SIG-M5 treated with dmso at 0.1 percent for 504 hours (cell line): Measurements from ENCODE around the gene RBM8A.

ENCODE experiments used
- DNase-seq: peaks from one replicate; lab custom pipeline; 2025; ENCODE audit not compliant: unreplicated experiment; lab: John Stamatoyannopoulos, UW

RBM8A gene

DNA sequence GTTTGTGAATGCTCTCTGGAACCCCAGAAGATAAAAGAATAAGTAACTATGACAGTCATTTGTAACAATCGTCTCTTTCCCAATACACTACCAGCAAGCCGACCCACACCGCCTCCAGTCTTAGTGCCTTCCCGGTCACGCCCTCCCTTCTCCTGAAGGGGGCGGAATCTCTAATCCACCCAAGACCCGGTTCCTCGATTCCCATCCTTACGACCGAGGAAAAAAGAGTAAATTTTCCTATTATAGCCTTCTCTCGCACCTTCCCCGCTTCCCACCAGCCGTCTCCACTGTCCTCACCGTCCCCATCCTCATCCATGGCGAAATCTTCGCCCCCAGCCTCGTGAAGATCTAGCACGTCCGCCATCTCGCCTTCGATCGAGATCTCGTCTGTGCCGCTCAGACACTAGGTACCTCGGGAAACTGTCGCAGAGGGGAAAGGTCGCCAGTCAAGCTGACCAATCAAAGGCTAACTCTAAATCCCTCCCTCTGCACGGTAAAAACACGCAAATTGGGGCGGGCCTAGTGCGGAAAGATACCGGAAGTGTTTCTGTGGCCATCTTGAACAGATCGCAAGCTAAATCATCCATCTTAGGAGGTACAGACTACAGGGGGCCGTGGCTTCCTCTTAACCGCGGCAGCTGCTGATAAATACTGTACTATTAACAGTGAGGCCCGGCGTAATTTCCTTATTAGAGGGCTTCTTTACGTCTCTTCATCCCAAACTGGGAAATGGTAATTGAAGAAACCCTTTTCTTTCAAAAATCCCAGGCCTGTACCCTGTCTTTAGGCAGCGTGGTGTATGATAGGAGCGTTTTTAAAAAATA is at the start of gene RBM8A:
Gene RBM8A (minus strand): TSS at position 422 of the 824 bp plus-strand sequence. CDS start 58 bp downstream, at position 364.
- DNase-seq: peak; percentile 100

DNA sequence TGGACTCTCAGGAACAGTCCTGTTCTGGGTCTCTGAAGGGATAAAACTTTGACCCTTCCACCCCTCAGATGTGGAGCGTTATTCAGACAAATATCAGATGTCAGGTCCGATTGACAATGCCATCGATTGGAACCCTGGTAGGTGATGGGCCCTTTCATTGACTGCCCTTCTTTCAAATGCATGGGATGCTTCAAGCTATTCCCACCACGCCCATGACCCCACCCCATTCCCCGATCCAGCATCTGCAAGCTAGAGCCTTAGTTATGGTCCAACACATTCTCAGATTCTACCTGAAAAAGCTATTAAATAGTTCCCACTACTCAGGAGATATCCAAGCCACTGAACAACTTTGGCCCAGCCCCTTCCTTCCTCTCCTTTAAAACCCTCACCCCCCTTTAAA is 49.7 kb upstream of the RBM8A start:
- no peak for DNase-seq

DNA sequence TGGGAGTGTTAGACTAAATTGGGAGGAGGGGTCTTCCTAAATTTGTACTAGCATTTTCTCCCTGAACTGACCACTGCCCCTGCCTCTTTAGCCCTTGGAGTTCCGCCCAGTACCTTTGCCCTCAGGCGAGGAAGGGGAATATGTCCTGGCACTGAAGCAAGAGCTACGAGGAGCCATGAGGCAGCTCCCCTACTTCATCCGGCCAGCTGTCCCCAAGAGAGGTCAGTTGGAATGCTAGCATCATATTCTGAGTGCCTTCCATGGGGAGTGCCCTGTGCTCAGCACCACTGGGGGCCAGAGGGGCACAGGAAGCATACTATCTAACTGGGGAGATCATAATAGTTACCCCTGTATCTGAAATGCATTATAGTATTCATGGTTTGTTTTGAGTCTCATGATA is 47.9 kb upstream of the RBM8A start:
- no peak for DNase-seq

DNA sequence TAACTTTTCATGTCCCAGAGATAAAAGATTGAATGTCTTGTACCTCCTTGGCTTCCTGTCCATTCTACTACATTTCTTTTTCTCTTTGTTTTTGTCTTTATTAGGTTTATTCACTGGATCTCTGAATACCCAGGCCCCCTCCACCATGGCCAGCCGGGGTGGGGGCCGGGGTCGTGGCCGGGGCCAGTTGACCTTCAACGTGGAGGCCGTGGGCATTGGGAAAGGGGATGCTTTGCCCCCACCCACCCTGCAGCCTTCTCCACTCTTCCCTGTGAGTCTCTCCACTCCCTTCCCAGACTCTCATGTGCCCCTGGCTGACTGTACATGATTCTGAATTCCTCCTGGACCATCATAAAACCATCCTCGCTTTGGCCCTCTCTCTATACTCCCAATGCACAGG is 47.4 kb upstream of the RBM8A start:
- DNase-seq: no peak

DNA sequence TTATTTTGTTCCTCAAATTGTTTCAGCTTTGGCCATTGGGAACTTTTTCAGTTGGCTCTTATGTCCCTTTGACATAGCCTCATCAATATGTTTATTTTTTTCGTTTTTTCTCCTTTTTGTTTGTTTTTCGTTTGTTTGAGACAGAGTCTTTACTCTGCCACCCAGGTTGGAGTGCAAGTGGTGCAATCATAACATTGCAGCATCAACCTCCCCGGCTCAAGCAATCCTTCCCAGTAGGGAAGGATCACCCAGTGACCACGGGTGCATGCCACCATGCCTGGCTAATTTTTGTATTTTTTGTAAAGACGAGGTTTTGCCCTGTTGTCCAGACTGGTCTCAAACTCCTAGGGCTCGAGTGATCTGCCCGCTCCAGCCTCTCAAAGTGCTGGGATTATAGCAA is 45.3 kb upstream of the RBM8A start:
- DNase-seq: no peak

DNA sequence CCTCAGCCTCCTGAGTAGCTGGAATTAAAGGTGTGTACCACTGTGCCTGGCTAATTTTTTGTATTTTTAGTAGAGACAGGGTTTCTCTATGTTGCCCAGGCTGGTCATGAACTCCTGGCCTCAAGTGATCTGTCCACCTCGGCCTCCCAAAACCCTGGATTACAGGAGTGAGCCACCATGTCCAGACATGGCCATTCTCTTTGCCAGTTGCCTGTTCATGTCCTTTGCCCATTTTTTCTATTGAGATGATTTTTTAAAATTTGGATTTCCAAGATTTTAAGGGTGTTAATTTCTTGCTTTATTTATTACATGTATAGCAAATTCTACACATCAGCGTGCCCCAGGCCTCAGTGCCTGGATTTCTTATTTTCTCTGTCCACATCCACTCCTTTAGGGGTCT is 40.0 kb upstream of the RBM8A start:
- no peak for DNase-seq

DNA sequence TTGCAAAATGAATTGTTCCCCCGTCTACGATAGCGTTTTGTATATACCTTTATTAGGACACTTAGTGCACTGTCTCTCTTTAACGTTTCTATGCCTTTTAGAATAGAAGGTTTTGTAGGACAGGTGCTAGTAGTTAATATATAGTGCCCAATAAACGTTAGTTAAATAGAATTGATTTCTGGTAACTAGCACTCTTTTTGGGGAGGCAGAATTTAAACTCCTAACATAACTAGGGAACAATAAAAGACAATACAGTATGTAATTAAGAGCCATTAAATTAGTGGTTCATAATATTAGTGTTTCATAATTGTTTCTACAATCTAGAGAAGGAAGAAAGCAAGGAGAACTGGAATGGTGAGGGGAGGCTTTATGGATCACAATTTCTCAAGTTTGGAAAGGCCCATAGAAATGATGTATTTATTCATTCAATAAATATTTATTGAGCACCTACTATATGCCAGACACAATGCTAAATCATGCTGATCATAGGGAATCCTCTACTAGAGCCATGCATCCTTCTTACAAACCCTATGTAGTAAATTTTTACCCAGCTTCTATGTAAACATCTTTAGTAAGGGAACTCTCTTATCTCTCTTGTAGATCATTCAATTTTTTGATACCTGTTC is 37.9 kb upstream of the RBM8A start:
- no peak for DNase-seq

DNA sequence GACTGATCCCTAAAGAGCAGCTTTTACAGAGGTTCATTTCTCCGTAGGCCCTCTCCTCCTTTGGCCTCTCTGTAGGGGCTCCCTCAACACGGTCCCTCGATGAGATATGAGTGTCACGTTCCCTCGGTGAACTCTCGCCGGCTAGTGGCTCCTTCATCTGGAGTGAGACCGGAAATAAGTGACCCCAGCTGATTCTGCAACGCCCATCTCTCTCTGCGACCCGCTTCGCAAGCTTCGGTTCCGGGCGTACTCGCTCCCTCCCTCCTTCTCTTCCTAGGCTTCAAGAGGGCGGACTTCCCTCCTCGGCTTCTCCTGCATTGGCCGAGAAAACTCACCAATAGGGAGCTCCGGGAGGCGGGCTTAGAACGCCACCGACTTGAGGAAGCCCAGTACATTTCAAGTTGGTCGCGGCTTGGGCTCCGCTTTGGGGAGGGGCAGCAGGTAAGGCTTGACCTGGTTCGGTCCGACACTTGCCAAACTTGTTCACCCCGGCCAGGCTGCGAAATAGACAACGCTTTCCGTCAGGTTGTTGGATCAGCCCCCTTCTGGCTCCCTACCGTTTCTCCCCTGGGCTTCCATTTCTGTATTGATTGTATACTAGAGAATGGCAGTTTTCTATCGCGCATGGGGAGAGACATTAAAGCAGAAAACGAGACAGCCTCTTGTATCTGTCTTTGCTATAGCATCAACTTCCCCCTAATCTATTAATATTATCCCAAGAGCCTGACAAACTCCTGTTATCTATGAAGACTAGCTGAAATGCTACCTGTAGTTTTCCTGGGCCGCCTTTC is 37.2 kb upstream of the RBM8A start, which contains the start of the genes ANKRD34A and POLR3GL:
Gene ANKRD34A (minus strand): TSS at position 248 of the 791 bp plus-strand sequence. CDS start 2,816 bp downstream, outside the sequence.
Gene POLR3GL (plus strand): TSS at position 363 of the 791 bp plus-strand sequence. CDS start 10,176 bp downstream, outside the sequence.
- DNase-seq: peak; percentile 98

DNA sequence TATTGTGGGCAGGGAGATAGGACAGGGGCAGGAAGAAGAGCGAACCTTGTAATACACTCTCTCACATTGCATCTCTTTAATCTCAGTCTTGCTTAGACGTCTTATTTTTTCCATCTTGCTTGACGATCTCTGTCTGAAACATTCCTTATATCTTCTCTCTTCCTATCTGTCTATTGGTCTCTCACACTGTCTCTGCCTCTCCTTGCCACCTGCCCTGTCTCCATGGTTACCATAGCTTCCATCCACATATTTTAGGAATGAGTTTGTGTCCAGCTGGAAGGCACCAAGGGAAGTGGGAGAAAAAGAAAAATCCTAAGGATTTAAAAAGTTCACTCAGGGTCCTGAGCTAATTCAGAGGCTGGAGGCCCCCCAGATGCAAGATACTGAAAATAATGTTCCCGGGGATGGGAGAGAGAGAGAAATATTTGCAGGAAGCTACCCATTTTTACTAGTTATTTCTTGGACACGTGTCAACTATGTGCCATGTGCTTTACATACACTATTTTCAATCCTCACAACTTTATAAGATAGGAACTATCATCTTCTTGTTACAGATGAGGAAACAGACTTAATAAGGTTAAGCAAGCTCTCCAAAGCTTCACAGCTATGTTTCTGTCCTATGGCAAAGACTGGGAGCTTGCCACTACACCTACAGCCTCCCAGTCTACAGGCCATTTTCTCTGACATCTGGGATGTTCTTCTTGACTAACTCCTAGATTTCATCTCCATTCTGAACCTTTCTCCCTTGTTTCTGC is 36.2 kb upstream of the RBM8A start:
- DNase-seq: peak; percentile 43

DNA sequence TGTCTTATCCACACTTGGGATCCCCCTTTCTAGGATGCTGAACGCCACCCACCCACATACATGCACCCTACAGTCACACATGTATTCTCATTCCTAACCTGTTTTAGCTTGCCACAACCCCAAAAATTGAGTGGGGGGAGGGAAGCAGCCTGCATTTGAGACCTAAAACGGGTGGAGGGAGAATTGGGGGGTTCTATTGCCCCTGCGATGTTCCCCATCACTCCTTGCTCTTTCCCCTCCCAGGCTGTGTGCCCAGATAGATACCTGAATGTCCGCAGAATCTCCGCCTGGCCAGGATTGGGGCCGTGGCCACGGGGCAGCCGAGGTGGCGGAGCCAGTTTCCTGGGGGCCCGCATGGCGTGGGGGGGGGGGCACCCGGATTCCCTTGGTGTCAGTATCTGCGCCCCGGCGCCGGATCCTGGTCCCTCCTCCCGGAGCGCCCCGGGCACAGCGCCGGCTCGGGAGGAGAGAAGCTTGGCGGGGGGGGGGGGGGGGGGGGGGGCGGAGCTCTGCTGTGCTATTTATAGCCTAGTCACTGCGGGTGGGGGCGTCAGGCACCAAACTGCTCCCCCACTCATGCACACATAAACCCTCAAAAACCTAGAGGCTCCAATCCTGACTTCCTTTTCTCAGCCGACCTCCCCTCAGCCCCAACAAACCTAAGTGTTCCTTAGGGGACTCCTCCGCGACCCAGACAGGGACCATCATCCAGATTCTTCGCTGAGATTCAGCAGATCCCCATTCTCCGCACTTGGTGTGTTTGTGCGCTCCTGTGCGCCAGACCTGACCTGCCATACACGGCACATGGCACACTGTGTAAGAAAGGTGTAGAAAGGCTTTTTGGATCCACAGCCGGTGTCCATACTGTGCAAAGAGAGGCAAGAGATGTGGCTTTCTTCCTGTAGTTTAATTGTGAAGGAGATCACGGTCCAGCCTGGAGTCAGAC is 35.1 kb upstream of the RBM8A start:
- no peak for DNase-seq

DNA sequence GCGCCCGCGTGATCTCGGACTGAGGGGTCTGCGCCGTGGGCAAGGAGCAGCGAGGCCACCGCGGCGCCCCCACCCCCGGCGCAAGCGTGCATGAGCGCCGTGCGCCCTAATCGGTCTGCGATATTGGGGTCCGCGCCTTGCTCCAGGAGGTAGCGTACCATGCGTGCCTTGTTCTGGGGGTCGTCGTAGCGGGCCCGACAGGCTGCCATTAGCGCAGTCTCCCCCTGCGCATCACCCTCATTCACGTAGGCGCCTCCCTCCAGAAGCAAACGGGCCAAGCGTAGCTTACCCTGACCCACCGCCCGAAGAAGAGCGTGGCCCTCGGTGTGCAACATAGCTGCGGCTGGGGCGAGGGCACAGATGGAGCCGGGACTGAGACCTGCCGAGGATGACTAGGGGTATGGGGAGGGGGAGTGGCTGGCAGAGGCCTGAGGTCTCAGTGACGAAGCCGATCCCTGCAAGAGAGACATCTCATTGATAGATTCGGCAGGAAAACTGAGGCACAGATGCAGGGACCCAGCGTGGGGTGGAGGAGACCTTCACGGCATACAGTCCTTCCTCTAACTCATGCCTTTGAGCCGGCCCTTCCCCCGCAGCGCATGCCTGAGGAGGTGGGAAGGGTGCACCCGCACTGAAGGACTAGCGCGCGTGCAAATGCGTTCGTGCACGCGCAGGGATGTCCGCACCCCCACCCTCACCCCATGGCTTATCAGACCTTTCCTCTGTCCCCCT is 34.3 kb upstream of the RBM8A start:
- DNase-seq: peak; percentile 54

DNA sequence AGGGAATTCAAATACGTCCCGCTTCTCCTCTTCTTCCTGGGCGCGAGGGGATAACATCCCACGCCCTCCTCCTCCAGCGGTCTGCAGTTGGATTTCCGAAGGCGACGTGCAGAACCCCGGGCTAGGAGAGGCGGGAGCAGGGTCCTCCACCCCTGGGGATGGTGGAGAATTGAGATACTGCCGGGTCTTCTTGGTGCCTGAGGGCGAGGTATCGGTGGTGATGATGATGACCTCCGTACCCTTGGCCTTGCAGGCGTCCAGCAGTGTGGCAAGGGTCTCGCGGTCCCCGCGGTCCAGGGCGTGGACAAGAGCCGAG is 33.8 kb upstream of the RBM8A start:
- no peak for DNase-seq

DNA sequence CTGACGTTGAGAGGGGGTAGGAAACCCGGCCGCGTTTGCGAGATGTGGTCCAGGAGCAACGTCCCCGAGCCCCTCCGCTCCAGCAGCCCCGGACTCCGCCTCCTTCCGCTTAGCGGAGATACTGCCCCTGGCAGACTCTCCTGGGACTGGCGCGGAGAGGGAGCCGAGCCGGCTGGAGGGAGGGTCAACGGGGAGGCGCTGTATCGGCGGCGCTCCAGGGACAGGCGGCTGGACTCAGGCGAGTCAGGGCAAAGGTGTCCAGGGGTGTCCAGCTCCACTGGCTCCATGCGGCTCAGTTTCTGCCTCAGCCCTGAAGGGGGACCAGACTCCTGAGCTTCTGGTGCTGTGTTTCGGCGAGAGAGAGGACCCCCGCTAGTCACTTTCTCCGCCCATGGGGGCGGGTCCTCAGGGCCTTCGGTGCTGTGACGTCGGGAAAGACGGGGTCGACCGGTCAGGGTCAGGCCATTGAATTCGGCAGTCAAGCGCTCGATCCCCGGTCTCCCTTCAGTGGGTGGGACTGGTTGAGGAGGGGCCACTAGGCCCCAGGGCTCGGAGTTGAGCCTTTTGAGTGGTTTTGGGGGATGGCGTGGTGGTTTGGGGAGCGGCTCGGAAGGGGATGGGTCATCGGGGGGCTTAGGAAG is 33.3 kb upstream of the RBM8A start:
- peak; percentile 37 for DNase-seq

DNA sequence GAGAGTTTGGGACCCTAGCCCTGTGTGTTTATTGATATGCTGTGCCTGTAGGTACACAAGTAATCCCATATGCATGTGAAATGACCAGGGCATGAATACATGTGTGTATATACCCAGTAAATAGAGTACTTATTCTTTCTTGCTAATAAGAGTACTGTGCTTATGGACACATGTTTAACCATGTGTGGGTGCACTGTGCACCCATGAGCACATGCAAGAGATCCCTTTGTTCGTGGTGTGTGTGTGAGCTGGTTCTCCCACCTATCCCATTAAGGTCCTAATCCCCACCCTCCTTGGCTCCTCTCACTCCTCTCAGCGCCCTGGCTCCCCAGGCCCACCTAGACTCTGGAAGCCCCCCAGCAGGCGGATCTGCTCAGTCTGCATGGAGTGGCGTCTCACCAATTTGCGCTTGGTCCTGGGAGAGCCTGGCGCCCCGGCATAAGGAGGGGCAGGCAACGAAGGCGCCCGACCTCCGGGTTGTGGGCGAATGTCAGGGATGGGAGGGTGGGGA is 32.7 kb upstream of the RBM8A start:
- no peak for DNase-seq

DNA sequence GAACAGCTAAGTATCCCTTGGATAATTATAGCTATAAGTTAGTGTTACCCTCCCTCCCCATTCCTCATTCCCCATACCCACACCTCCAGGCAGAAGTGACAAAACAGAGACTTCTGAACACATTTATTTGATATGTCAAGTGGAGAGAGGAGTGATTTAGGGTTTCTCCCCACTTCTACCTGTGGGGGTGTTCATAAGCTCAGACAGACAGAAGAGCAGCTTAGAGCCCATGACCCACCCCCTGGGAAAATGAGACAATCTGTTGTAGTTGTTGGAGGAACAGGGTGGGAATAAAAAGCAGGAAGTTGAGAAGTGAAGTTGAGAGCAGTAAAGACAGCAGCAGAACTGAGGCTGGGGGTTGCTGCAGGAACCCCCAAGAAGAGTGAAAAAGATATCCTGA is 32.0 kb upstream of the RBM8A start:
- no peak for DNase-seq

DNA sequence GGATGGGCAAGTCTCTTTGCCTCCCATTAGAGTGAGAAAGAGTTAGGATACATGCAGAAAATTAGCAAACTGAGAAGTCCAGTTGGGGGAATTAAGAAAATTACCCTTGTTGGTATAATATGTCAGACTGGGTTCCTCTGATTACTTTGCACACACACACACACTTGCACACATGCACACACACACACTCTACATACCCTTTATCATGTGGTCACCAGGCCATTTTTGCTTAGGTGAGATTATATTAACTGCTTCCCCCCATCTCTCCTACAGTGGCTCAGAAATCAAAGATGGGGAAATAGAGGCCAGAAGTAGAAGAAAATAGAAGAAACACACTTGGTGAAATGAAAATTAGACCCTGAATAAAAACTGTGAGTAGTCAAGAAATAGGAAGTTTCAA is 31.4 kb upstream of the RBM8A start:
- no peak for DNase-seq

DNA sequence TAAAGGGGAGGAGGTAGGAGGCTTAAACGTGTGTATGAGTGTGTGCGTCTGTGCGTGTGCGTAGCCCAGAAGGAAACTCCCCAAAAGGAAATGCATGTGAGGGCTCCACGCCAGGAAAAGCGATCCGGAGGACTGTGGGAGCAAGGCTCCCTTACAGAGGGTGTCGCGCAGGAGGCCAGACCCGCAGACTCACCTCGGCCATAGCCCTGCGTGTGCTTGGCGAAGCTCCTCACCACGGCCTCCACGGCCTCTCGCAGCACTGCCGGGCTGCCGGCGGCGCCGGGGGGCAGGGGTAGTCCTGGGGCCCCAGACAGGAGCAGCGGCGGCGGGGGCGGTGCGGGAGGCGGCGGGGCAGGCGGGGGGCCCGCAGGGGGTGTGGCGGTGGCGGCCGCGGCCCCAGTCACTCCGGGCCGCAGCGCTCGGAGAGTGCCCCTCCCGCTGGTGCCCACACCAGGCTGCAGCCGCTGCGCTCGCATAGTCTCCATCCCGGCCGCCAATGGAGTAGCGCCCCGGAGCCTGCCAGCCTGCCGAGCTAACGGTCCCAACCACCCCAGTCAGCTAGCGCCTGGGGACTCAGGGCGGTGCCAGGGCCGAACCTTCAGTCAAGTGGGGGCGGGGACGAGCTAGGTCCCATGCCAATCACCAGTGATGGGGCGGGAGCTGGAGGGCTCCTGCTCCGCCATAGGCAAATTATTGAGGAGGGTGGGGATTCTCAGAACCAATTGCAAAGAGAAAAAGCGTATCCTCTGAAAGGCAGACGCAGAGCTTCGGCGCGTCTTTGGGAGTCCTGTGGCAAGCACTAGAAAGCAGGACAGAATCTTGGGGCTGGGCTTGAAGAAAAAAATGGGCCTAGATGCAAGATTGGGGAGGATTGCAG is 30.4 kb upstream of the RBM8A start, which contains the start of gene LIX1L:
Gene LIX1L (minus strand): TSS at position 575 of the 877 bp plus-strand sequence. CDS start 90 bp downstream, at position 485.
- DNase-seq: peak; percentile 100
